Stimulated activated CD4-positive, alpha-beta T cell treated with anti-CD3 and anti-CD28 coated beads, TNF-alpha, amount 100 ng/mL, for 48 hours (primary cell): ENCODE measurements around the gene HMCN1.

Experiments used
- DNase-seq, 3 donors: peaks; one replicate each; pipeline ENCODE4 v3.0.0-alpha.2; 2020; ENCODE audit warnings: low read depth in 3 of 3

The HMCN1 gene

GRCh38 chr1:186027621-186028020, 293.4 kb downstream of the HMCN1 start:
- DNase-seq: no peak

GRCh38 chr1:186030453-186030852, 296.3 kb downstream of the HMCN1 start:
- no peak for DNase-seq

GRCh38 chr1:186033847-186034271, 299.7 kb downstream of the HMCN1 start:
- no peak for DNase-seq

DNA sequence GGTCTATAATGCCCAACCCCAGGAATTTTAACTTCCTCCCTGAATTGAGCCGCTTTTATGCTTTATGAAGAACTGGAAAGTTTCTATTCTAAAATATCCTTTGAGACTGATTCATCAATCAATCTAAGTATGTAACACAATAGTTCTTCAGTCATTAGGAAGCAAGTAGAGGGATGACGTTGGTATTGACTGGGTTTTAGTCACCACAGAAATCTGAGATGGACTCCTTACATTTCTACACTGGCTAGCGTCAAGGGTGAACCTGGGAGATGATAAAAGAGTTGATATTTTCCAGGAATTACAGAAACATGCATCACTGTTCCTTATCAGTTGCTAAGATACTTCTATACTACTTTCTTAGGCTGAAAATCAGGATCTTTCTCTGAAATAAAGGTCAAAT, 308.0 kb downstream of the HMCN1 start:
- DNase-seq: no peak

- DNase-seq: no peak
Measured at GRCh38 chr1:186043296-186043695, 309.1 kb downstream of the HMCN1 start.

- no peak for DNase-seq
Measured at GRCh38 chr1:186044079-186044685, 310.0 kb downstream of the HMCN1 start.

GRCh38 chr1:186046437-186047211, 312.4 kb downstream of the HMCN1 start:
- DNase-seq: no peak

DNA sequence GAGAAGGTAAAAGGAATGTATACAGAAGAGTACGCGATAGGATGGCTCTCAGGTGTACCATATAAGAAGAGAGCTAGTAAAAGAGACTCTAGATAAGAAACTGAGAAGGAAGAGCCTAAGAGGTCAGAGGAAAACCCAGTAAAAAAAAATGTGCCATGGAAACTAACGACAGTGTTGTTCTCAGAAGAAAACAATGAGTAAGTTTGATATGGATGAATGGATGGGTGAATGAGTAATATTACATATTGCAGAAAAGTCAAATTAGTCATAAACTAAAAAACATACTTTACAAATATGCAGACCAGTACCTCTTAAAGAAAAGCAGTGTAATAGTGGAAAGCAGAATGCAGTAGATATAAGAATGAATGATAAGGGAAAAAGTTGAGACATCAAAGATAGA, 316.2 kb downstream of the HMCN1 start:
- no peak for DNase-seq

- DNase-seq: no peak
Measured at GRCh38 chr1:186054003-186054402, 319.8 kb downstream of the HMCN1 start.

- DNase-seq: no peak
Measured at GRCh38 chr1:186054932-186055331, 320.7 kb downstream of the HMCN1 start.

DNA sequence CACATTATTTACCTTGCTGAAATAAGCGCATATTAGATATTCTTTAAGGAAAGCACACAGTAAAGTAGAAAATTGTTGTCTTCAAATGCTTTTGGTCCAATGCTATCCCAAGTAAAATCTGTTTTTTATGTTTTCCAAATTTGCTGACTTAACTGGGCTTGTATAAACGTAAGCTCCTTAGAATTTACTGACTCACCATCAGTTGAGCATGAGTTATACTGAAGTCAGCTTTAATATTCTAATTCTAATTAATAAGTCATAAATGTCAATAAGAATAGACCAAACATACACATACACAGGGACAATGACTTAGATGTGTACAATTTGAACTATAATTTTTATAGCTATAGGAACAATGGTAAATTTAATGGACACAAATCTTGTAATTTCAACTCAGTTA, 321.7 kb downstream of the HMCN1 start:
- DNase-seq: no peak

- DNase-seq: no peak
Measured at GRCh38 chr1:186057086-186057485, 322.9 kb downstream of the HMCN1 start.

GRCh38 chr1:186059311-186059710, 325.1 kb downstream of the HMCN1 start:
- DNase-seq: no peak

GRCh38 chr1:186059752-186060151, 325.6 kb downstream of the HMCN1 start:
- DNase-seq: no peak

DNA sequence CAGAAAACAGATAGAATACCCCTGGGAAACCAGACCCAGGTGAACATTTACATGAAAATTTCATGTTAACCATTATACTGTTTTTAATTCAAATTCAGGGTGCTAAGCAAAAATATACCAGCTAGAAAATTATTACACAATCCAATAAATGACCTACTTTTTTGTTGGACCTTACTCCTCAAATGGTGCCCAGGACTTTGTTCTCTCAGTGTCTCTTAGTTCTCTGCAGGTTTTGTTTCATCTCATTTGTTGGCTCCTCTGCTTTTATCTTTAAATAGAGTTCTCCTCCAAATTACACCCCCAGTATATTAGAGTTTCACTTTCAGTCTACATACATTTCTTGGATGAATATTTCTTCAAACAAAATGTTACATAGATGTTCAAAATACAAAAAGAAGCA, 326.0 kb downstream of the HMCN1 start:
- no peak for DNase-seq

GRCh38 chr1:186063091-186063657, 329.0 kb downstream of the HMCN1 start:
- DNase-seq: no peak

- no peak for DNase-seq
Measured at GRCh38 chr1:186066411-186066810, 332.2 kb downstream of the HMCN1 start.

- no peak for DNase-seq
Measured at GRCh38 chr1:186073697-186074096, 339.5 kb downstream of the HMCN1 start.

DNA sequence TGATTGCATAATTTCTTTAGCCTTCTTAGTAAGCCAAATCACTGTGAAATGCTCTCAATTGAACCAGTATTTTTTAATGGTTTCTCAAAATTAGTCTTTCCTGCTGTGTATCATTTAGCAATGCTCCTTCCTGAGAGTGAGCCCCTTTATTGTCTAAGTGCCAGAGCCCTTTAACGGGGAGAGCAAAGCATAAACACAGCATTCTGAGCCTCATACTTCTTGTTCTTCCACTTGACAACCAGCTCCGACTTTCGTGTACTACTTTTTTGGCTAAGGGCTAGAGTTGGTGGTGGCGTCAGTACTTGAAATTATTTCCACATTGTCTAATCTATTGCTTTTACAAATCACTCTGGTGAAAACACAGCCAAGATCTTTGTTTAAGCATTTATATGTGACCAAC, 341.8 kb downstream of the HMCN1 start:
- DNase-seq: no peak

DNA sequence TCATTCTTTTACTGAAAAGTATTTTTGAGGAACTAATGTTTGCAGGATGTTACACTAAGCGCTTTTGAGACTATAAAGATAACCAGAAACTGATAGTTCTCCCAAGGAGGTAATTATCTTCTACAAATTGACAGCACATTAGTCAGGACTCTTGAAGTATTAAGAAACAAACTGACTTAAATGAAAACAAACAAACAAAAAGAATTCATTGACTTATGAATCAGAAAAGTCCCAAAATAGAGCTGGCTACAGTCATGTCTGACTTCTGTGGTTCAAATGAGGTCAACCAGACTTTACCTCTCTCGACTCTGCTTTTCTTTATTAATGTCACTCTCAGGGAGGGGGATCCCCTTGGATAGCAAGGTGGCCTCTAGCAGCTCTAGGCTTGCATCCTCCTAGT, 344.1 kb downstream of the HMCN1 start:
- no peak for DNase-seq

- DNase-seq: no peak
Measured at GRCh38 chr1:186079084-186079684, 345.0 kb downstream of the HMCN1 start.

- DNase-seq: no peak
Measured at GRCh38 chr1:186082235-186082937, 348.2 kb downstream of the HMCN1 start.
